GM23338 (cell line): ENCODE data around the gene PSMA8. TPM values are rescaled to one million over a fixed set of nuclear protein-coding genes. Genes with fewer than 3 reads are reported as not detected.

Experiments used
- ATAC-seq: fragments of 200-7000 bp; cut with Tn5 transposase; 3 replicates; pipeline ENCODE4 v1.9.1; 2020
- DNase-seq: peaks from one replicate; pipeline ENCODE4 v3.0.0-alpha.2; 2015; ENCODE audit warnings: low spot score
- H2AFZ ChIP-seq: fragments of 200-600 bp; sonication (generic); 2 replicates; pipeline ENCODE4 v1.8.0; 2016; ENCODE audit warnings: antibody characterized with exemption, mild to moderate bottlenecking, moderate library complexity
- H3F3A ChIP-seq: fragments of 200-600 bp; sonication (generic); replicated peaks from 2 replicates; pipeline ENCODE4 v1.8.0; 2017; ENCODE audit warnings: antibody characterized with exemption, mixed run types, low read depth
- H3K27ac ChIP-seq: fragments of 200-600 bp; sonication (generic); 2 replicates; pipeline ENCODE4 v1.6.1; 2016; ENCODE audit warnings: low read depth
- H3K27me3 ChIP-seq: fragments of 200-600 bp; sonication (generic); 2 replicates; pipeline ENCODE4 v1.8.0; 2016; ENCODE audit warnings: mild to moderate bottlenecking, mixed run types, moderate library complexity; ENCODE audit not compliant: insufficient read depth
- H3K36me3 ChIP-seq: fragments of 200-600 bp; sonication (generic); 2 replicates; pipeline ENCODE4 v1.8.0; 2016; ENCODE audit warnings: mild to moderate bottlenecking; ENCODE audit not compliant: insufficient read depth
- H3K4me1 ChIP-seq: fragments of 200-600 bp; sonication (generic); 2 replicates; pipeline ENCODE4 v1.8.0; 2016; ENCODE audit warnings: mild to moderate bottlenecking, moderate library complexity; ENCODE audit not compliant: insufficient read depth
- H3K4me2 ChIP-seq: fragments of 200-600 bp; sonication (generic); 2 replicates; pipeline ENCODE4 v1.7.1; 2017; ENCODE audit warnings: mixed run types
- H3K4me3 ChIP-seq: fragments of 200-600 bp; sonication (generic); 2 replicates; pipeline ENCODE4 v1.6.1; 2016; ENCODE audit warnings: mixed run types
- H3K79me2 ChIP-seq: fragments of 200-600 bp; sonication (generic); replicated peaks from 2 replicates; pipeline ENCODE4 v1.8.0; 2017; ENCODE audit warnings: mild to moderate bottlenecking; ENCODE audit not compliant: insufficient read depth
- H3K9me2 ChIP-seq: fragments of 200-600 bp; sonication (generic); 2 replicates; pipeline ENCODE4 v1.8.0; 2017; ENCODE audit not compliant: insufficient read depth
- H4K20me1 ChIP-seq: fragments of 200-600 bp; sonication (generic); replicated peaks from 2 replicates; pipeline ENCODE4 v1.8.0; 2017; ENCODE audit warnings: mild to moderate bottlenecking; ENCODE audit not compliant: insufficient read depth
- H3K27ac Mint-ChIP-seq: 2 replicates; pipeline ENCODE4 v1.8.0; 2020; ENCODE audit warnings: inconsistent platforms, mild to moderate bottlenecking, moderate library complexity, mixed read lengths
- H3K27me3 Mint-ChIP-seq: 3 replicates; pipeline ENCODE4 v1.8.0; 2022; ENCODE audit warnings: low read depth, mild to moderate bottlenecking, moderate library complexity, mixed read lengths, inconsistent platforms; ENCODE audit not compliant: insufficient read depth, poor library complexity
- H3K36me3 Mint-ChIP-seq: 3 replicates; pipeline ENCODE4 v1.8.0; 2021; ENCODE audit warnings: low read depth, mild to moderate bottlenecking, inconsistent platforms, moderate library complexity, mixed read lengths
- H3K4me1 Mint-ChIP-seq: 3 replicates; pipeline ENCODE4 v1.8.0; 2020; ENCODE audit warnings: mild to moderate bottlenecking, inconsistent platforms, mixed read lengths
- H3K4me3 Mint-ChIP-seq: 3 replicates; pipeline ENCODE4 v1.8.0; 2021; ENCODE audit warnings: moderate library complexity, mild to moderate bottlenecking, inconsistent platforms, mixed read lengths
- H3K9me3 Mint-ChIP-seq: 3 replicates; pipeline ENCODE4 v1.8.0; 2020; ENCODE audit warnings: moderate library complexity, mild to moderate bottlenecking, inconsistent platforms, mixed read lengths
- CREB1 ChIP-seq: fragments of 250-450 bp; sonication (Bioruptor Pico); IDR thresholded peaks from 2 replicates; pipeline ENCODE4 v1.5.0; 2020; ENCODE audit warnings: low read depth, mild to moderate bottlenecking, moderate library complexity
- ETS1 ChIP-seq: IDR thresholded peaks from 2 replicates; pipeline ENCODE4 v1.6.1; 2016; ENCODE audit warnings: antibody characterized with exemption
- EZH2 ChIP-seq: fragments of 200-600 bp; sonication (generic); IDR thresholded peaks from one replicate; pipeline ENCODE4 v1.8.0; 2017; ENCODE audit warnings: antibody characterized with exemption, mild to moderate bottlenecking, low read depth; ENCODE audit not compliant: unreplicated experiment
- EZH2phosphoT487 ChIP-seq: fragments of 200-600 bp; sonication (generic); IDR thresholded peaks from one replicate; pipeline ENCODE4 v1.8.1; 2018; ENCODE audit warnings: antibody characterized with exemption; ENCODE audit not compliant: unreplicated experiment
- JUNB ChIP-seq: IDR thresholded peaks from one replicate; pipeline ENCODE4 v1.6.1; 2016; ENCODE audit warnings: antibody characterized with exemption; ENCODE audit not compliant: unreplicated experiment
- NANOG ChIP-seq: IDR thresholded peaks from 2 replicates; pipeline ENCODE4 v1.6.1; 2016; ENCODE audit warnings: antibody characterized with exemption, borderline replicate concordance
- POLR2AphosphoS5 ChIP-seq: IDR thresholded peaks from 2 replicates; pipeline ENCODE4 v1.6.1; 2016; ENCODE audit warnings: antibody characterized with exemption, low read depth
- REST ChIP-seq: IDR thresholded peaks from one replicate; pipeline ENCODE4 v1.6.1; 2018; ENCODE audit warnings: antibody characterized with exemption; ENCODE audit not compliant: unreplicated experiment
- STAT1 ChIP-seq: IDR thresholded peaks from one replicate; pipeline ENCODE4 v1.6.1; 2016; ENCODE audit warnings: antibody characterized with exemption; ENCODE audit not compliant: unreplicated experiment
- ZNF114 ChIP-seq: fragments of 250-450 bp; sonication (Bioruptor Pico); IDR thresholded peaks from 2 replicates; pipeline ENCODE4 v1.5.0; 2020; ENCODE audit warnings: mild to moderate bottlenecking, moderate library complexity
- ZNF331 ChIP-seq: fragments of 250-450 bp; sonication (Bioruptor Pico); IDR thresholded peaks from 2 replicates; pipeline ENCODE4 v1.5.0; 2020; ENCODE audit warnings: low read depth, mild to moderate bottlenecking, moderate library complexity
- polyA plus RNA-seq: library from polyadenylated mRNA; unstranded; fragments of >200 nt; fragmentation: Nextera tagmentation; extraction: Ambion mirVana; gene quantifications from 2 replicates; pipeline ENCODE4 v1.2.1, GENCODE V29; 2016
- total RNA-seq: library from RNA; depleted of rRNA; stranded (reverse); fragments of >200 nt; shearing (Covaris generic); gene quantifications from 2 replicates; pipeline ENCODE4 v1.2.3, GENCODE V29; 2014
- TF ChIP-seq, protein P1 (sequence below): fragments of 250-450 bp; sonication (Bioruptor Pico); IDR thresholded peaks from 2 replicates; pipeline ENCODE4 v1.5.0; 2020; ENCODE audit warnings: mild to moderate bottlenecking, moderate library complexity
- TF ChIP-seq, protein P2 (sequence below), 2 experiments: fragments of 200-600 bp in 1 of 2; sonication (generic) in 1 of 2; conservative IDR thresholded peaks; 2 replicates each; pipeline versions ENCODE4 v1.5.1 to v1.6.1; 2016 to 2017; ENCODE audit warnings: antibody characterized with exemption in 2 of 2, low read depth in 2 of 2, mild to moderate bottlenecking in 2 of 2, moderate library complexity in 1 of 2

Gene PSMA8
- total and polyA plus RNA-seq, 2 experiments from 2014 or later, result not detected

DNA sequence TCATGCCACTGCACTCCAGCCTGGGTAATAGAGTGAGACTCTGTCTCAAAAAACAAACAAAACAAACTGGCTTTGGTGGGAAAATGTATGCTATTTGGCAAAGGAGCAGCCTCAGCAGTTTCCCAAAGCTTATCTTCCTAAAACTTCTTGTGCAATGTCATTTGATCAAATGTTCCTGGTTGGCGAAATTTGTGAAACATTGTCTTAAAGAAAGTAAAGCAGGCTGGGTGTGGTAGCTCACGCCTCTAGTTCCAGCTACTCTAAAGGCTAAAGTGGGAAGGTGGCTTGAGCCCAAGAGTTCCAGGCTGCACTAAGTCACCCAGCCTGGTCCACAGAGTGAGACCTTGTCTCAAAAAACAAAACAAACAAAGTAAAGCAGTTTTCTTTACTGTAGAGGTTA is 75.3 kb downstream of the PSMA8 start:
- Histone ChIP-seq H3K9me2 (0 out of 2 replicates have a peak, but pooled peaks cover 4% of the 10 kb centered on the region), H3K36me3 (no peaks in the 10 kb centered on the region), H3F3A (no peaks in the 10 kb centered on the region), H4K20me1 (no peaks in the 10 kb centered on the region), H3K4me2 (no peak overlapping the region), H3K27me3 (no peaks in the 10 kb centered on the region), H3K27ac (no peak overlapping the region), H3K79me2 (no peaks in the 10 kb centered on the region), H3K4me3 (no peak overlapping the region), H2AFZ (no peak overlapping the region), H3K4me1 (no peaks in the 10 kb centered on the region)
- Mint-ChIP-seq H3K4me3 (no peak overlapping the region), H3K27me3 (no peaks in the 10 kb centered on the region), H3K36me3 (no peaks in the 10 kb centered on the region), H3K27ac (no peak overlapping the region), H3K9me3 (no peaks in the 10 kb centered on the region; the same call in 2 of the 3 replicates), H3K4me1 (no peaks in the 10 kb centered on the region)
- TF ChIP-seq ETS1, result no peak
- TF ChIP-seq EZH2, result no peak
- TF ChIP-seq POLR2AphosphoS5, result no peak
- TF ChIP-seq NANOG, result no peak
- no peak for TF ChIP-seq CREB1 (CRISPR knock-in tag)
- TF ChIP-seq REST, result no peak
- TF ChIP-seq EZH2phosphoT487, result no peak
- no peak for TF ChIP-seq STAT1
- no peak for TF ChIP-seq ZNF114
- no peak for TF ChIP-seq ZNF331 (CRISPR knock-in tag)
- TF ChIP-seq, protein P1, sequence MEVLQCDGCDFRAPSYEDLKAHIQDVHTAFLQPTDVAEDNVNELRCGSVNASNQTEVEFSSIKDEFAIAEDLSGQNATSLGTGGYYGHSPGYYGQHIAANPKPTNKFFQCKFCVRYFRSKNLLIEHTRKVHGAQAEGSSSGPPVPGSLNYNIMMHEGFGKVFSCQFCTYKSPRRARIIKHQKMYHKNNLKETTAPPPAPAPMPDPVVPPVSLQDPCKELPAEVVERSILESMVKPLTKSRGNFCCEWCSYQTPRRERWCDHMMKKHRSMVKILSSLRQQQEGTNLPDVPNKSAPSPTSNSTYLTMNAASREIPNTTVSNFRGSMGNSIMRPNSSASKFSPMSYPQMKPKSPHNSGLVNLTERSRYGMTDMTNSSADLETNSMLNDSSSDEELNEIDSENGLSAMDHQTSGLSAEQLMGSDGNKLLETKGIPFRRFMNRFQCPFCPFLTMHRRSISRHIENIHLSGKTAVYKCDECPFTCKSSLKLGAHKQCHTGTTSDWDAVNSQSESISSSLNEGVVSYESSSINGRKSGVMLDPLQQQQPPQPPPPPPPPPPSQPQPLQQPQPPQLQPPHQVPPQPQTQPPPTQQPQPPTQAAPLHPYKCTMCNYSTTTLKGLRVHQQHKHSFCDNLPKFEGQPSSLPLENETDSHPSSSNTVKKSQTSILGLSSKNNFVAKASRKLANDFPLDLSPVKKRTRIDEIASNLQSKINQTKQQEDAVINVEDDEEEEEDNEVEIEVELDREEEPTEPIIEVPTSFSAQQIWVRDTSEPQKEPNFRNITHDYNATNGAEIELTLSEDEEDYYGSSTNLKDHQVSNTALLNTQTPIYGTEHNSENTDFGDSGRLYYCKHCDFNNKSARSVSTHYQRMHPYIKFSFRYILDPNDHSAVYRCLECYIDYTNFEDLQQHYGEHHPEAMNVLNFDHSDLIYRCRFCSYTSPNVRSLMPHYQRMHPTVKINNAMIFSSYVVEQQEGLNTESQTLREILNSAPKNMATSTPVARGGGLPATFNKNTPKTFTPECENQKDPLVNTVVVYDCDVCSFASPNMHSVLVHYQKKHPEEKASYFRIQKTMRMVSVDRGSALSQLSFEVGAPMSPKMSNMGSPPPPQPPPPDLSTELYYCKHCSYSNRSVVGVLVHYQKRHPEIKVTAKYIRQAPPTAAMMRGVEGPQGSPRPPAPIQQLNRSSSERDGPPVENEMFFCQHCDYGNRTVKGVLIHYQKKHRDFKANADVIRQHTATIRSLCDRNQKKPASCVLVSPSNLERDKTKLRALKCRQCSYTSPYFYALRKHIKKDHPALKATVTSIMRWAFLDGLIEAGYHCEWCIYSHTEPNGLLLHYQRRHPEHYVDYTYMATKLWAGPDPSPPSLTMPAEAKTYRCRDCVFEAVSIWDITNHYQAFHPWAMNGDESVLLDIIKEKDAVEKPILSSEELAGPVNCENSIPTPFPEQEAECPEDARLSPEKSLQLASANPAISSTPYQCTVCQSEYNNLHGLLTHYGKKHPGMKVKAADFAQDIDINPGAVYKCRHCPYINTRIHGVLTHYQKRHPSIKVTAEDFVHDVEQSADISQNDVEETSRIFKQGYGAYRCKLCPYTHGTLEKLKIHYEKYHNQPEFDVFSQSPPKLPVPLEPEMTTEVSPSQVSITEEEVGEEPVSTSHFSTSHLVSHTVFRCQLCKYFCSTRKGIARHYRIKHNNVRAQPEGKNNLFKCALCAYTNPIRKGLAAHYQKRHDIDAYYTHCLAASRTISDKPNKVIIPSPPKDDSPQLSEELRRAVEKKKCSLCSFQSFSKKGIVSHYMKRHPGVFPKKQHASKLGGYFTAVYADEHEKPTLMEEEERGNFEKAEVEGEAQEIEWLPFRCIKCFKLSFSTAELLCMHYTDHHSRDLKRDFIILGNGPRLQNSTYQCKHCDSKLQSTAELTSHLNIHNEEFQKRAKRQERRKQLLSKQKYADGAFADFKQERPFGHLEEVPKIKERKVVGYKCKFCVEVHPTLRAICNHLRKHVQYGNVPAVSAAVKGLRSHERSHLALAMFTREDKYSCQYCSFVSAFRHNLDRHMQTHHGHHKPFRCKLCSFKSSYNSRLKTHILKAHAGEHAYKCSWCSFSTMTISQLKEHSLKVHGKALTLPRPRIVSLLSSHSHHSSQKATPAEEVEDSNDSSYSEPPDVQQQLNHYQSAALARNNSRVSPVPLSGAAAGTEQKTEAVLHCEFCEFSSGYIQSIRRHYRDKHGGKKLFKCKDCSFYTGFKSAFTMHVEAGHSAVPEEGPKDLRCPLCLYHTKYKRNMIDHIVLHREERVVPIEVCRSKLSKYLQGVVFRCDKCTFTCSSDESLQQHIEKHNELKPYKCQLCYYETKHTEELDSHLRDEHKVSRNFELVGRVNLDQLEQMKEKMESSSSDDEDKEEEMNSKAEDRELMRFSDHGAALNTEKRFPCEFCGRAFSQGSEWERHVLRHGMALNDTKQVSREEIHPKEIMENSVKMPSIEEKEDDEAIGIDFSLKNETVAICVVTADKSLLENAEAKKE (CRISPR knock-in tag), result no peak
- no peak for TF ChIP-seq JUNB
- TF ChIP-seq, protein P2, sequence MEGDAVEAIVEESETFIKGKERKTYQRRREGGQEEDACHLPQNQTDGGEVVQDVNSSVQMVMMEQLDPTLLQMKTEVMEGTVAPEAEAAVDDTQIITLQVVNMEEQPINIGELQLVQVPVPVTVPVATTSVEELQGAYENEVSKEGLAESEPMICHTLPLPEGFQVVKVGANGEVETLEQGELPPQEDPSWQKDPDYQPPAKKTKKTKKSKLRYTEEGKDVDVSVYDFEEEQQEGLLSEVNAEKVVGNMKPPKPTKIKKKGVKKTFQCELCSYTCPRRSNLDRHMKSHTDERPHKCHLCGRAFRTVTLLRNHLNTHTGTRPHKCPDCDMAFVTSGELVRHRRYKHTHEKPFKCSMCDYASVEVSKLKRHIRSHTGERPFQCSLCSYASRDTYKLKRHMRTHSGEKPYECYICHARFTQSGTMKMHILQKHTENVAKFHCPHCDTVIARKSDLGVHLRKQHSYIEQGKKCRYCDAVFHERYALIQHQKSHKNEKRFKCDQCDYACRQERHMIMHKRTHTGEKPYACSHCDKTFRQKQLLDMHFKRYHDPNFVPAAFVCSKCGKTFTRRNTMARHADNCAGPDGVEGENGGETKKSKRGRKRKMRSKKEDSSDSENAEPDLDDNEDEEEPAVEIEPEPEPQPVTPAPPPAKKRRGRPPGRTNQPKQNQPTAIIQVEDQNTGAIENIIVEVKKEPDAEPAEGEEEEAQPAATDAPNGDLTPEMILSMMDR (conservative IDR thresholded peaks at IDR 0.05; ENCODE audit: low read depth in 2 of 2), result no peak
- DNase-seq (no peak), ATAC-seq (no peak)
